Fibroblast of lung (primary cell): ENCODE results near the gene MDN1.
"Not testable (repeated sequence)": the region's sequence is repeated elsewhere in the genome, so short reads cannot be mapped to it uniquely, and the experiment has no call there.

Experiments used
- CTCF ChIP-seq, 2 donors: IDR thresholded peaks in 1 of 2; conservative IDR thresholded peaks in 1 of 2; 1 replicate in 1 of 2; 2 replicates in 1 of 2; pipeline ENCODE4 v1.5.1; 2011 to 2012; ENCODE audit warnings: low read length in 2 of 2, control low read depth in 1 of 2, inconsistent platforms in 1 of 2, low read depth in 1 of 2, mild to moderate bottlenecking in 1 of 2
- EZH2 ChIP-seq: IDR thresholded peaks from 2 replicates; pipeline ENCODE4 v1.5.1; 2012; ENCODE audit warnings: low read length, control low read depth, mild to moderate bottlenecking; ENCODE audit errors: missing control alignments

- not testable (repeated sequence) for TF ChIP-seq CTCF (conservative IDR thresholded peaks at IDR 0.05 in 1 of 2, IDR thresholded peaks at IDR 0.05 in 1 of 2; ENCODE audit: low read depth in 1 of 2, low read length in 2 of 2); EZH2
Observed at GRCh38 chr6:89636412-89636811, 183.2 kb downstream of the MDN1 start.
